Measurements from ENCODE around the gene CACNA1S.

DNA sequence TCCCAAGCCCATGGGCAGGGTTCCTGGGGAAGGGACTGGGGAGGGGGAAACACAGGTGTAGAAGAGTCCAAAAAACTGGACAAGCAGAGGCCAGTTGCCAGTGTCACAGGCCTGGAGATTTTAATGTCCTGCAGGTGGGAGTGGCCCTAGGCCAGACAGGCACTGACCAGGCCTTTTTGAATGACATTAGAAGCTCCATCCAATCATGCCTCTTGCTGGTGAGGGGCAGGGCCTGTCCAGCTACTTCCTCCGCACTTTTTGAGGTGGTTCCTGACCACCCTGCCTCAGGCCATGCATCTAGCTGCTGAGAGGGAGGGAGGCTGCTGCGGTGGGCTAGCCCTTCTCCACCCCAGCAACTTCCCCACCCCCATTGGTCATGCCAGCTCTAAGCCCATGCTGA lies 72.8 kb downstream of the CACNA1S start:
- TF ChIP-seq, protein P1, sequence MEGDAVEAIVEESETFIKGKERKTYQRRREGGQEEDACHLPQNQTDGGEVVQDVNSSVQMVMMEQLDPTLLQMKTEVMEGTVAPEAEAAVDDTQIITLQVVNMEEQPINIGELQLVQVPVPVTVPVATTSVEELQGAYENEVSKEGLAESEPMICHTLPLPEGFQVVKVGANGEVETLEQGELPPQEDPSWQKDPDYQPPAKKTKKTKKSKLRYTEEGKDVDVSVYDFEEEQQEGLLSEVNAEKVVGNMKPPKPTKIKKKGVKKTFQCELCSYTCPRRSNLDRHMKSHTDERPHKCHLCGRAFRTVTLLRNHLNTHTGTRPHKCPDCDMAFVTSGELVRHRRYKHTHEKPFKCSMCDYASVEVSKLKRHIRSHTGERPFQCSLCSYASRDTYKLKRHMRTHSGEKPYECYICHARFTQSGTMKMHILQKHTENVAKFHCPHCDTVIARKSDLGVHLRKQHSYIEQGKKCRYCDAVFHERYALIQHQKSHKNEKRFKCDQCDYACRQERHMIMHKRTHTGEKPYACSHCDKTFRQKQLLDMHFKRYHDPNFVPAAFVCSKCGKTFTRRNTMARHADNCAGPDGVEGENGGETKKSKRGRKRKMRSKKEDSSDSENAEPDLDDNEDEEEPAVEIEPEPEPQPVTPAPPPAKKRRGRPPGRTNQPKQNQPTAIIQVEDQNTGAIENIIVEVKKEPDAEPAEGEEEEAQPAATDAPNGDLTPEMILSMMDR (IDR thresholded peaks at IDR 0.05), result no peak
- no peak for TF ChIP-seq EZH2 (IDR thresholded peaks at IDR 0.05; ENCODE audit: borderline replicate concordance, insufficient read depth, low read depth, low read length, poor library complexity, severe bottlenecking)

All from B cell (primary cell).